SJCRH30 (cell line): ENCODE data around the gene GSTM2. TPM values are rescaled to one million over a fixed set of nuclear protein-coding genes. Genes with fewer than 3 reads are reported as not detected.

Source experiments
- DNase-seq, 2 experiments: peaks; one replicate each; pipeline ENCODE4 v3.0.0-alpha.2; 2015 to 2020
- H3K27ac ChIP-seq: fragments of 250-450 bp; sonication (Bioruptor Pico); 2 replicates; pipeline ENCODE4 v1.5.1; 2020; ENCODE audit warnings: mild to moderate bottlenecking, moderate library complexity
- H3K27me3 ChIP-seq: fragments of 250-450 bp; sonication (Bioruptor Pico); 2 replicates; pipeline ENCODE4 v1.5.1; 2020; ENCODE audit warnings: mild to moderate bottlenecking, moderate library complexity
- H3K36me3 ChIP-seq: fragments of 250-450 bp; sonication (Bioruptor Pico); 2 replicates; pipeline ENCODE4 v1.5.1; 2020; ENCODE audit warnings: mild to moderate bottlenecking, moderate library complexity
- H3K4me1 ChIP-seq: fragments of 250-450 bp; sonication (Bioruptor Pico); 2 replicates; pipeline ENCODE4 v1.5.1; 2020; ENCODE audit warnings: mild to moderate bottlenecking, moderate library complexity
- H3K4me3 ChIP-seq: fragments of 250-450 bp; sonication (Bioruptor Pico); 2 replicates; pipeline ENCODE4 v1.5.1; 2020; ENCODE audit warnings: mild to moderate bottlenecking, moderate library complexity
- H3K9me3 ChIP-seq: fragments of 250-450 bp; sonication (Bioruptor Pico); replicated peaks from 2 replicates; pipeline ENCODE4 v1.5.1; 2020; ENCODE audit warnings: mild to moderate bottlenecking, moderate library complexity
- total RNA-seq: library from RNA; depleted of rRNA; stranded (reverse); fragments of >200 nt; shearing (Covaris generic); gene quantifications from 2 replicates; pipeline ENCODE4 v1.2.3, GENCODE V29; 2014

Gene GSTM2
- total RNA-seq, 1 experiment from 2014 or later = 5.9 TPM

GRCh38 chr1:109634771-109635750 is 32.8 kb upstream of the GSTM2 start:
- H3K27me3 ChIP-seq = no peaks in the 10 kb centered on the region
- H3K27ac ChIP-seq = no peak overlapping the region
- DNase-seq = no peak
- peaks cover 26% of the 10 kb centered on the region for H3K4me1 ChIP-seq
- peaks cover 4% of the 10 kb centered on the region for H3K36me3 ChIP-seq
- no peak overlapping the region for H3K4me3 ChIP-seq
- no peaks in the 10 kb centered on the region for H3K9me3 ChIP-seq

DNA sequence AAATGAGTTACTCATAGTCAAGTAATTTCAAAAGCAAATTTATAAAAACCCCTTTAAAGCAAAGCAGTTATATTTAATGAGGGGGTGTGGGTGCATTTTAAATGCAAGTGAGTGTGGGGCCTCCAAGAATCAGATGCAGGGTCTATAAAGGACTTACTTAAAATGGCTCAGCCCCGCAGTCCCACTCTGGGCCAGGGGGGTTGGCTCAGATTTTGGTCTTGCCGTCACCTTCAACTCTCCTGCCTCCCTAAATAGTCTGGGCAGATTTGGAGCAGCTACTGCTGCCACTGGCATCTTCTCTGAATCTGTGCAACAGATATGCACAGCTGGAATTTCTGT is 32.0 kb upstream of the GSTM2 start:
- Histone ChIP-seq H3K4me1 (peaks cover 26% of the 10 kb centered on the region), H3K36me3 (peaks cover 4% of the 10 kb centered on the region), H3K27me3 (0 out of 2 replicates have a peak, but pooled peaks cover 3% of the 10 kb centered on the region), H3K4me3 (no peak overlapping the region), H3K27ac (no peak overlapping the region), H3K9me3 (no peaks in the 10 kb centered on the region)
- no peak for DNase-seq

GRCh38 chr1:109636201-109636952 is 31.5 kb upstream of the GSTM2 start:
- no peak overlapping the region for H3K27ac ChIP-seq
- no peak for DNase-seq
- H3K4me1 ChIP-seq = peaks cover 26% of the 10 kb centered on the region
- 0 out of 2 replicates have a peak, but pooled peaks cover 3% of the 10 kb centered on the region for H3K27me3 ChIP-seq
- H3K9me3 ChIP-seq = no peaks in the 10 kb centered on the region
- H3K36me3 ChIP-seq = no peaks in the 10 kb centered on the region
- no peak overlapping the region for H3K4me3 ChIP-seq

DNA sequence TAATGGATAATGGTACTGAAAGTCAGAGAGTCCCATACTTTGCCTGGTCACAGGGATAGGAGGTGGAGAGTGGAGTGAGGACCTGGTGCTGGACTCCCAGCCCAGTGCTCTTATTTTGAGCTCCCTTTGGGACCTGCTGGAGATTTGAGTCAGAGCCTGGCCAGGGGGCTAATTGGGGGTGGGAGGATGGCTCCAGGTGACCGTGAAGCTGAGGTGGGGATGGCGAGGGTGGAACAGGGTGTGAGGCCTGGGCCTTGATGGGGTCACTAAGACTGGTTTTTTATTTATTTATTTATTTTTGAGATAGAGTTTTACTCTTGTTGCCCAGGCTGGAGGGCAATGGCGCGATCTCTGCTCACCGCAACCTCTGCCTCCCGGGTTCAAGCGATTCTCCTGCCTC is 30.4 kb upstream of the GSTM2 start:
- no peaks in the 10 kb centered on the region for H3K9me3 ChIP-seq
- 0 out of 2 replicates have a peak, but pooled peaks cover 3% of the 10 kb centered on the region for H3K27me3 ChIP-seq
- DNase-seq = no peak
- H3K27ac ChIP-seq = no peak overlapping the region
- no peaks in the 10 kb centered on the region for H3K36me3 ChIP-seq
- no peak overlapping the region for H3K4me3 ChIP-seq
- H3K4me1 ChIP-seq = peaks cover 19% of the 10 kb centered on the region

GRCh38 chr1:109639063-109639840 is 28.6 kb upstream of the GSTM2 start:
- H3K9me3 ChIP-seq = no peaks in the 10 kb centered on the region
- H3K27ac ChIP-seq = no peak overlapping the region
- no peak overlapping the region for H3K4me3 ChIP-seq
- peaks cover 14% of the 10 kb centered on the region for H3K4me1 ChIP-seq
- H3K27me3 ChIP-seq = 0 out of 2 replicates have a peak, but pooled peaks cover 7% of the 10 kb centered on the region
- H3K36me3 ChIP-seq = no peaks in the 10 kb centered on the region
- no peak for DNase-seq

DNA sequence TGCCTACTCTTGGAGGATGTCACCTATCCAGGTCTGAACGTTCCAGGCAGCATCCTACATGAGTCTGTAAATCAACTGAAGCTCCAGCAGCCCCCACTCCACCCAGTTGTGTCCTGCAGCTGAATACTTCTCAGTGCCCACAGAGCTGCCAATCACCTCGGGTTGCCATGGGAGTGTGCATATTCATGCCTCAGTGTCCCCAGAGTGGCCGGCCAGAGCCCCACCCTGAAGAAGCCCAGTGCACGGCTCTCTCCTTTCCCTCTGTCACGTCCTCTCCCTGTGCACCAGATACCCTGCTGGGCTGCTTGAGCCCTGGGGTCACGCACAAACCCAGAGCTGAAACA is 28.0 kb upstream of the GSTM2 start:
- no peak overlapping the region for H3K4me3 ChIP-seq
- H3K4me1 ChIP-seq = peaks cover 17% of the 10 kb centered on the region
- H3K9me3 ChIP-seq = no peaks in the 10 kb centered on the region
- H3K27me3 ChIP-seq = 0 out of 2 replicates have a peak, but pooled peaks cover 7% of the 10 kb centered on the region
- H3K36me3 ChIP-seq = no peaks in the 10 kb centered on the region
- DNase-seq = no peak
- H3K27ac ChIP-seq = no peak overlapping the region

DNA sequence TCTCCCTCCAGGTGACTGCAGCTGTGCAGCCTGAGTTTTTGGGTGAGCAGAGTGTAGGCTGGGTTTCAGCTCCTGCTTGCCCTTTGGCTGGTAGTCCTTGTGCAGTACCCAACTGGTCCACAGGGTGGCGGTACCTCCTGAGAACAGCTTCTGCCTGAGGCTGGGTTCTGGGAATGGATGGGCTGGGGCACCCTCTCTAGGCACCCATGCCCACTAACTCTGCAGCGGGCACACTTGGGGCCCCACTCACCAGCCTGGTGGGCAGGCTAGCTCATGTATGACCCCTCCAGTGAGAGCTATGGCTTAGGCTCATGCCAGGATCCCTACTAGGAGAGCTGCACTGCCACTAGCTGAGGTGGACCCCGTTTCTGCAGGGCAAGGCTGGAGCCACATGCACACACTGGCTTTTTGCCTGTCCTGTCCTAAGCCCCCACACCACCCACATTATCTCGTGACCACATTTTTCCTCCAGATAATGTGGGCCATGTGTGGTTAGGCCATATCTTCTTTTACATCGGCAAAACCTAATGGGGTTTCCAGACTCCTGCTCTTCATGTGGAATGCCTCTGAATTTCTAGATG is 27.5 kb upstream of the GSTM2 start:
- H3K4me3 ChIP-seq = no peak overlapping the region
- peak; percentile 79 to 85 for DNase-seq
- no peaks in the 10 kb centered on the region for H3K9me3 ChIP-seq
- H3K4me1 ChIP-seq = peaks cover 19% of the 10 kb centered on the region
- H3K27me3 ChIP-seq = 0 out of 2 replicates have a peak, but pooled peaks cover 7% of the 10 kb centered on the region
- no peaks in the 10 kb centered on the region for H3K36me3 ChIP-seq
- no peak overlapping the region for H3K27ac ChIP-seq

GRCh38 chr1:109641078-109641740 is 26.6 kb upstream of the GSTM2 start:
- Histone ChIP-seq H3K4me1 (peaks cover 13% of the 10 kb centered on the region), H3K27ac (no peak overlapping the region), H3K4me3 (no peak overlapping the region), H3K9me3 (no peaks in the 10 kb centered on the region; the same call in 1 of the 2 replicates), H3K27me3 (0 out of 2 replicates have a peak, but pooled peaks cover 7% of the 10 kb centered on the region), H3K36me3 (no peaks in the 10 kb centered on the region)
- DNase-seq = no peak

- no peak for DNase-seq
- Histone ChIP-seq H3K36me3 (no peaks in the 10 kb centered on the region), H3K4me1 (peaks cover 6% of the 10 kb centered on the region), H3K27me3 (0 out of 2 replicates have a peak, but pooled peaks cover 7% of the 10 kb centered on the region), H3K4me3 (no peak overlapping the region), H3K27ac (no peak overlapping the region), H3K9me3 (no peaks in the 10 kb centered on the region; the same call in 1 of the 2 replicates)
Observed at GRCh38 chr1:109641861-109642260, 26.0 kb upstream of the GSTM2 start.

DNA sequence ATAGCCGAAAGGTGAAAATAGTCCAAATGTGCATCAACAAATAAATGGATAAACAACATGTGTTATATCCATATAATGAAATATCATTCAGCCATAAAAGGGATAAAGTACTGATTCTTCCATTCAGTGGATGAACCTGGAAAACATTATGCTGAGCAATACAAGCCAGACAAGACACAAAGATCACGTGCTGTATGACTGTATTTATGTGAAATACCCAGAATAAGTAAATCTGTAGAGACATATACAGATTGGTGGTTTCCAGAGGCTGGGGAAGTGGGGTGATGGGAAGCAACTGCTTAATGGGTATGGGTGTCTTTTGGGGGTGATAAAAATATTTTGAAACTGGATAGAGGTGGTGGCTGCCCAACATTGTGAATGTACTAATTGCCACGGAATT is 25.2 kb upstream of the GSTM2 start:
- Histone ChIP-seq H3K27me3 (0 out of 2 replicates have a peak, but pooled peaks cover 7% of the 10 kb centered on the region), H3K27ac (no peak overlapping the region), H3K36me3 (no peaks in the 10 kb centered on the region), H3K4me3 (no peak overlapping the region), H3K4me1 (0 out of 2 replicates have a peak, but pooled peaks cover 5% of the 10 kb centered on the region), H3K9me3 (no peaks in the 10 kb centered on the region; the same call in 1 of the 2 replicates)
- no peak for DNase-seq

GRCh38 chr1:109643385-109644230 is 24.2 kb upstream of the GSTM2 start:
- DNase-seq = peak; percentile 80 to 85
- Histone ChIP-seq H3K4me1 (0 out of 2 replicates have a peak, but pooled peaks cover 5% of the 10 kb centered on the region), H3K36me3 (no peaks in the 10 kb centered on the region), H3K27me3 (0 out of 2 replicates have a peak, but pooled peaks cover 7% of the 10 kb centered on the region), H3K9me3 (no peaks in the 10 kb centered on the region; the same call in 1 of the 2 replicates), H3K27ac (no peak overlapping the region), H3K4me3 (peak overlapping the region; percentile 30)

- Histone ChIP-seq H3K27me3 (0 out of 2 replicates have a peak, but pooled peaks cover 7% of the 10 kb centered on the region), H3K4me3 (no peak overlapping the region), H3K27ac (no peak overlapping the region), H3K36me3 (no peaks in the 10 kb centered on the region), H3K4me1 (0 out of 2 replicates have a peak, but pooled peaks cover 5% of the 10 kb centered on the region), H3K9me3 (peaks cover 2% of the 10 kb centered on the region; the same call in 1 of the 2 replicates)
- DNase-seq = peak in 1 of 2 experiments; percentile 60
Observed at GRCh38 chr1:109644670-109645069, 23.2 kb upstream of the GSTM2 start.
